Measurements from ENCODE around the gene COPS9. TPM values are rescaled to one million over a fixed set of nuclear protein-coding genes. Genes with fewer than 3 reads are reported as not detected.

COPS9 gene
- total RNA-seq, 2 donors from 2014 or later, result 170 to 184 TPM

DNA sequence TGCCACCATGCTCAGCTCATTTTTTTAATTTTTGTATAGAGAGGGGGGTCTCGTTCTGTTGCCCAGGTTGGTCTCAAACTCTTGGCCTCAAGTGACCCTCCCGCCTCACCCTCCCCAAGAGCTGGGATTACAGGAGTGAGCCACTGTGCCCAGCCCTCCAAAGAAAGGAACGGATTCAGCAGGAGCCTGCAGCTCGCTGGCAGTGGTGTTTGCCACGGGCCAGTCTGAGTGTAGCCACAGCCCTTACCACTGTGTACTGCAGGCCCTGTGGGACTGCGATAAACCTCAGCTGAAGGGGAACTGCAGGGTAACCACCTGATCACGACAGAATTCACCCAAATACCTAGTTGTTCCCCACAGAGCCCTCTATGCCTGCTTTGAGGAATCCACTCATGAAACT lies 6.8 kb downstream of the COPS9 start:
- intact Hi-C loops (cut with DNase I), result no loop called here
- DNase-seq, result no peak
- WGBS, 2 donors, result 89 to 94% methylated on average over 7 of the region's 7 CpGs
- H3K36me3 ChIP-seq (replicated peaks in 1 of 2; ENCODE audit: insufficient read depth in 1 of 2, low read depth in 2 of 2), result peaks cover 12 to 19% of the 10 kb centered on the region in 2 donors
- H3K4me1 ChIP-seq, result peaks cover under 1% of the 10 kb centered on the region
- ATAC-seq, result no peak
- no peaks in the 10 kb centered on the region for H3K9me3 ChIP-seq
- no peak overlapping the region for H3K27ac ChIP-seq
- H3K27me3 ChIP-seq, result no peaks in the 10 kb centered on the region
- H3K4me3 ChIP-seq, result no peak overlapping the region
- no peak for TF ChIP-seq POLR2A (IDR thresholded peaks at IDR 0.05)
- TF ChIP-seq, protein P1, sequence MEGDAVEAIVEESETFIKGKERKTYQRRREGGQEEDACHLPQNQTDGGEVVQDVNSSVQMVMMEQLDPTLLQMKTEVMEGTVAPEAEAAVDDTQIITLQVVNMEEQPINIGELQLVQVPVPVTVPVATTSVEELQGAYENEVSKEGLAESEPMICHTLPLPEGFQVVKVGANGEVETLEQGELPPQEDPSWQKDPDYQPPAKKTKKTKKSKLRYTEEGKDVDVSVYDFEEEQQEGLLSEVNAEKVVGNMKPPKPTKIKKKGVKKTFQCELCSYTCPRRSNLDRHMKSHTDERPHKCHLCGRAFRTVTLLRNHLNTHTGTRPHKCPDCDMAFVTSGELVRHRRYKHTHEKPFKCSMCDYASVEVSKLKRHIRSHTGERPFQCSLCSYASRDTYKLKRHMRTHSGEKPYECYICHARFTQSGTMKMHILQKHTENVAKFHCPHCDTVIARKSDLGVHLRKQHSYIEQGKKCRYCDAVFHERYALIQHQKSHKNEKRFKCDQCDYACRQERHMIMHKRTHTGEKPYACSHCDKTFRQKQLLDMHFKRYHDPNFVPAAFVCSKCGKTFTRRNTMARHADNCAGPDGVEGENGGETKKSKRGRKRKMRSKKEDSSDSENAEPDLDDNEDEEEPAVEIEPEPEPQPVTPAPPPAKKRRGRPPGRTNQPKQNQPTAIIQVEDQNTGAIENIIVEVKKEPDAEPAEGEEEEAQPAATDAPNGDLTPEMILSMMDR (IDR thresholded peaks at IDR 0.05), result no peak

DNA sequence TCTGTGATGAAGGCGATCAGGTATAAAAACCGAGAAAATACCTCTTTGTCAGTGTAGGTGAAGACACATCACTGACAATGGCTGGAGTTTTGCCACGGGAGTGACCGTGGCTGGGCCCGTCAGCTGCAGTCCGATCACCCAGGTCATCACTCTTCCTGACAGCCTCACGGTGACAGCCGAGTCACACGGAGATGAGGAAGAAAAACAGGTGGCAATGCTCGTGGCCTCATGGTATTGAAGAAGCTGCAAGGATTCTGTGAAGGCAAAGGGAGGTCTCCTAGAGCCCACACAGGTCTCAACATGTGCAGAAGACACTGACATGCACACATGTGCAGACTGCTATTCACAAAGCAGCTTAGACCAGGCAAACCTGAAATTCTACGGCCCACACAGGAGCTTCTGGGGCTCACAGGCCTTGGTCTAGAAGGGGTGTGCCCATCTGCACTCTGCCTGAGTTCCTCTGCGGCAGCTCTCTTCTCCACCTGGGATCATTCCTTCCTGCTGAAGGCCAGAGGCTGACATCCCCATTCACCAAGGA lies 7.4 kb downstream of the COPS9 start:
- peaks cover 12 to 19% of the 10 kb centered on the region in 2 donors for H3K36me3 ChIP-seq (replicated peaks in 1 of 2; ENCODE audit: insufficient read depth in 1 of 2, low read depth in 2 of 2)
- DNase-seq (no peak), ATAC-seq (no peak)
- no peaks in the 10 kb centered on the region for H3K9me3 ChIP-seq
- TF ChIP-seq POLR2A (IDR thresholded peaks at IDR 0.05), result no peak
- TF ChIP-seq, protein P1 (IDR thresholded peaks at IDR 0.05), result no peak
- no peaks in the 10 kb centered on the region for H3K4me1 ChIP-seq
- WGBS, 2 donors, result 66 to 74% methylated on average over 11 to 12 of the region's 12 CpGs
- intact Hi-C loops (cut with DNase I), result no loop called here
- H3K4me3 ChIP-seq, result no peak overlapping the region
- H3K27ac ChIP-seq, result no peak overlapping the region
- no peaks in the 10 kb centered on the region for H3K27me3 ChIP-seq

DNA sequence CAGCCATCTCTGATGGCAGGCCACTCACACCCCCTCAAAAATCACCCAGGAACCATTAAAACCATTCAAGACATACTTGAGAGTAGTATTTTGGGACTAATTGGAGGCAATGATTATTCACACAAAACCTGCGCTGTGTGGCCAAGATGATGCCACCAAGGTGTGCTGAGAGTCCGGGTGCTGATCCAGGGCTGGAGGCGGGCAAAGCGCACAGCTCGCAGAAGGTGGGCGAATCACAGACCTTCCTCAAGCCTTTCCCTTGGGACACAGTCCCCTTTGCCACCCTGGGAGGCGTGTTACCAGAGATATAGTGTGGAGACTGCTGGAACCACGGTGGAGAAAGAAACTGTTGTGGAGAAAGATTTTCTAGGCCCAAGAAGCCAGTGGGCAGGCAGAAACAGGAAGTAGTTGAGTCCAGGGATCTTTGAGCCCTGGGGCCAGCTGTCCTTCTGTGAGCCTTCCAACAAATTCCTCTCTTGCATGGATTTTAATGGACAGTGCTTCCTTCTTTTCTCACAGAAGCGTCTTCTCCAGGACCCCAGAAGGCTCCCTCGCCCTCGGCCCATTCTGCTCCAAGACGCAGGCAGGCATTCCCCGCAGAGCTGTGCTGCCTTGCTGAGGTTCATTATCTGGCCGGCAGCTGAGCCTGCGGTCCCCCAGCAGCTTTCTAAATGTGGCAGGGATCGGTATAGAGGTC lies 8.0 kb downstream of the COPS9 start:
- Histone ChIP-seq H3K36me3 (replicated peaks in 1 of 2; ENCODE audit: insufficient read depth in 1 of 2, low read depth in 2 of 2) (peaks cover 12 to 19% of the 10 kb centered on the region in 2 donors), H3K9me3 (no peaks in the 10 kb centered on the region), H3K4me1 (no peaks in the 10 kb centered on the region), H3K27me3 (no peaks in the 10 kb centered on the region), H3K27ac (no peak overlapping the region), H3K4me3 (no peak overlapping the region)
- 91 to 95% methylated on average over 16 of the region's 16 CpGs for WGBS, 2 donors
- DNase-seq (no peak), ATAC-seq (no peak)
- no peak for TF ChIP-seq POLR2A (IDR thresholded peaks at IDR 0.05)
- TF ChIP-seq, protein P1 (IDR thresholded peaks at IDR 0.05), result no peak
- intact Hi-C loops (cut with DNase I), result no loop called here

DNA sequence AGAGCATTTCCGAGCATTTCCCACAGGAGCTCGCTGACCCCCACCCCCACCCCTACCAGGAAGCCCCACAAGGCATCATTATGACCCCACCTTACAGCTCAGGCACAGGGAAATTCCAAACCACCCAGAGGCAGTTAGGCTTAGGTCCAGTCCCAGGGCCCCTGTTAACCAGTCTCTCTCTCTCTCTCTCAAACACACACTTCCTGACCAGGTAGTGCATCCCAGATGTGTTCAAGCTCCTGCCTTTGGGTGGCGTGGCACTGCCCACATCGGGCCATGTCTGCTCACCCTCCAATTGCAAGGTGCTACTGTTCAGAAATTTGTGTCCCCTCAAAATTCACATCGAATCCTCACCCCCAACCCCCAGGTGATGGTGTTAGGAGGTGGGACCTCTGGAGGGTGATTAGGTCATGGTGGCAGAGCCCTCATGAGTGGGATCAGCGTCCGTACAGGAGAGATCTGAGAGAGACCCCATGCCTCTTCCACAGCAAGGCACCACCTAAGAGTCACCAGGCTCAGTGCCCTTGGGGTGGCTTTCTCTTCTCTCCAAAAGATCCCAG lies 8.8 kb downstream of the COPS9 start:
- WGBS, 2 donors, result 77 to 81% methylated on average over 5 to 7 of the region's 7 CpGs
- H3K27ac ChIP-seq, result no peak overlapping the region
- intact Hi-C loops (cut with DNase I), result no loop called here
- peaks cover 12 to 17% of the 10 kb centered on the region in 2 donors for H3K36me3 ChIP-seq (replicated peaks in 1 of 2; ENCODE audit: insufficient read depth in 1 of 2, low read depth in 2 of 2)
- no peaks in the 10 kb centered on the region for H3K27me3 ChIP-seq
- H3K9me3 ChIP-seq, result no peaks in the 10 kb centered on the region
- H3K4me3 ChIP-seq, result no peak overlapping the region
- DNase-seq (no peak), ATAC-seq (peak; percentile 12)
- H3K4me1 ChIP-seq, result no peaks in the 10 kb centered on the region
- TF ChIP-seq, protein P1 (IDR thresholded peaks at IDR 0.05), result no peak
- no peak for TF ChIP-seq POLR2A (IDR thresholded peaks at IDR 0.05)

Measured in body of pancreas (tissue), 4 donors.